GM12878 (cell line): Measurements from ENCODE around the gene KHNYN. TPM values are rescaled to one million over a fixed set of nuclear protein-coding genes. Genes with fewer than 3 reads are reported as not detected.

Experiments
- BCL11A ChIP-seq: IDR thresholded peaks from 2 replicates; pipeline ENCODE4 v1.6.1; 2011; ENCODE audit warnings: low read depth, low read length
- BCLAF1 ChIP-seq: fragments of 450-650 bp; IDR thresholded peaks from 2 replicates; pipeline ENCODE4 v1.6.1; 2017; ENCODE audit warnings: antibody characterized with exemption, mild to moderate bottlenecking, moderate library complexity
- CBFB ChIP-seq: IDR thresholded peaks from 2 replicates; pipeline ENCODE4 v1.6.1; 2016; ENCODE audit warnings: antibody characterized with exemption, low read depth
- FOS ChIP-seq: IDR thresholded peaks from 3 replicates; pipeline ENCODE4 v1.6.1; 2011; ENCODE audit warnings: borderline replicate concordance; ENCODE audit not compliant: insufficient read length; ENCODE audit errors: extremely low read depth
- JUNB ChIP-seq: IDR thresholded peaks from 2 replicates; pipeline ENCODE4 v1.6.1; 2016; ENCODE audit warnings: antibody characterized with exemption, mild to moderate bottlenecking
- KDM1A ChIP-seq: fragments of 200-600 bp; sonication (generic); IDR thresholded peaks from 2 replicates; pipeline ENCODE4 v1.6.1; 2016; ENCODE audit warnings: borderline replicate concordance
- MEF2A ChIP-seq: IDR thresholded peaks from 2 replicates; pipeline ENCODE4 v1.6.1; 2011; ENCODE audit warnings: low read depth, mild to moderate bottlenecking, low read length, moderate library complexity; ENCODE audit not compliant: insufficient read depth
- MYC ChIP-seq: IDR thresholded peaks from 2 replicates; pipeline ENCODE4 v1.6.1; 2011; ENCODE audit warnings: mild to moderate bottlenecking, low read length, moderate library complexity, inconsistent platforms; ENCODE audit not compliant: insufficient read depth, insufficient replicate concordance, insufficient read length, severe bottlenecking
- RAD21 ChIP-seq: IDR thresholded peaks from 2 replicates; pipeline ENCODE4 v1.6.1; 2011; ENCODE audit warnings: mild to moderate bottlenecking, low read depth, low read length, moderate library complexity; ENCODE audit not compliant: insufficient read depth
- RUNX3 ChIP-seq: IDR thresholded peaks from 2 replicates; pipeline ENCODE4 v1.6.1; 2012; ENCODE audit warnings: low read length, inconsistent platforms
- YBX1 ChIP-seq: fragments of 450-650 bp; IDR thresholded peaks from 2 replicates; pipeline ENCODE4 v1.6.1; 2016; ENCODE audit warnings: antibody characterized with exemption
- polyA plus RNA-seq, 11 experiments: library from polyadenylated mRNA; depleted of rRNA in 4 of 11; unstranded in 6 of 11; stranded (reverse) in 5 of 11; fragments of >200 nt; fragmentation: Nextera tagmentation in 4 of 11; fragmentation: Illumina TruSeq in 1 of 11; extraction: Ambion mirVana in 4 of 11; extraction: Trizol in 1 of 11; gene quantifications; 1 replicate in 1 of 11; 2 replicates in 10 of 11; pipeline versions ENCODE4 v1.2.1 to v1.2.3, GENCODE V29; 2011 to 2016; ENCODE audit warnings: inconsistent platforms in 2 of 11, missing spikeins in 2 of 11, low read depth in 1 of 11
- total RNA-seq, 4 experiments: library from RNA; depleted of rRNA in 3 of 4; stranded (reverse); fragments of >200 nt in 3 of 4; fragmentation: Illumina TruSeq in 1 of 4; extraction: Trizol in 1 of 4; gene quantifications; 2 replicates each; pipeline versions ENCODE4 v1.2.1 to v1.2.3, GENCODE V29; 2013 to 2021
- TF ChIP-seq, protein P1 (sequence below): fragments of 450-650 bp; IDR thresholded peaks from 2 replicates; pipeline ENCODE4 v1.6.1; 2017; ENCODE audit warnings: mild to moderate bottlenecking, moderate library complexity

The KHNYN gene
- total and polyA plus RNA-seq, 10 of the 15 experiments (the other 5 are each of a cell fraction or from before 2014, with no cell fraction given) = 1.4 to 34.7 (median 21.5) TPM

DNA sequence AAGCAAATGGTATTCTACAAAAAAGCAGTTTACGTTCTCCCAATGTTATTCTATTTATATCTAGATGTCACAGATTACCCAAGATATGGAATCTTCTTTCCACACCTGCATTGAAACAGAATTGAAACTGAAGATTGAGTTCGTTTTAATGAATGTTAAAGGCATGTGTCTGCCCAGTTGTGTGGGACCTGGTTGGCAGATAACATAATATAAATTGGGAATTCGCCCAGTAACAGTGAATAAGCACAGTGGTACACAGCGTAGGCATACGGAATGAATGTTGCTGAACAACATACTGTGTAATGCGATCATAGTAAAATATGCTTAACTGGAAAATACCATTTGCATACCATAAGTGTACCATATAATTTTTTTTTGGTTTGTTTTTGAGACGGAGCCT, 4.3 kb downstream of the KHNYN start (continued):
- TF ChIP-seq BCLAF1 (no peak), RUNX3 (no peak), RAD21 (no peak), JUNB (no peak), FOS (no peak), YBX1 (no peak), BCL11A (no peak), MYC (no peak), CBFB (no peak), MEF2A (no peak), KDM1A (no peak)
- TF ChIP-seq, protein P1, sequence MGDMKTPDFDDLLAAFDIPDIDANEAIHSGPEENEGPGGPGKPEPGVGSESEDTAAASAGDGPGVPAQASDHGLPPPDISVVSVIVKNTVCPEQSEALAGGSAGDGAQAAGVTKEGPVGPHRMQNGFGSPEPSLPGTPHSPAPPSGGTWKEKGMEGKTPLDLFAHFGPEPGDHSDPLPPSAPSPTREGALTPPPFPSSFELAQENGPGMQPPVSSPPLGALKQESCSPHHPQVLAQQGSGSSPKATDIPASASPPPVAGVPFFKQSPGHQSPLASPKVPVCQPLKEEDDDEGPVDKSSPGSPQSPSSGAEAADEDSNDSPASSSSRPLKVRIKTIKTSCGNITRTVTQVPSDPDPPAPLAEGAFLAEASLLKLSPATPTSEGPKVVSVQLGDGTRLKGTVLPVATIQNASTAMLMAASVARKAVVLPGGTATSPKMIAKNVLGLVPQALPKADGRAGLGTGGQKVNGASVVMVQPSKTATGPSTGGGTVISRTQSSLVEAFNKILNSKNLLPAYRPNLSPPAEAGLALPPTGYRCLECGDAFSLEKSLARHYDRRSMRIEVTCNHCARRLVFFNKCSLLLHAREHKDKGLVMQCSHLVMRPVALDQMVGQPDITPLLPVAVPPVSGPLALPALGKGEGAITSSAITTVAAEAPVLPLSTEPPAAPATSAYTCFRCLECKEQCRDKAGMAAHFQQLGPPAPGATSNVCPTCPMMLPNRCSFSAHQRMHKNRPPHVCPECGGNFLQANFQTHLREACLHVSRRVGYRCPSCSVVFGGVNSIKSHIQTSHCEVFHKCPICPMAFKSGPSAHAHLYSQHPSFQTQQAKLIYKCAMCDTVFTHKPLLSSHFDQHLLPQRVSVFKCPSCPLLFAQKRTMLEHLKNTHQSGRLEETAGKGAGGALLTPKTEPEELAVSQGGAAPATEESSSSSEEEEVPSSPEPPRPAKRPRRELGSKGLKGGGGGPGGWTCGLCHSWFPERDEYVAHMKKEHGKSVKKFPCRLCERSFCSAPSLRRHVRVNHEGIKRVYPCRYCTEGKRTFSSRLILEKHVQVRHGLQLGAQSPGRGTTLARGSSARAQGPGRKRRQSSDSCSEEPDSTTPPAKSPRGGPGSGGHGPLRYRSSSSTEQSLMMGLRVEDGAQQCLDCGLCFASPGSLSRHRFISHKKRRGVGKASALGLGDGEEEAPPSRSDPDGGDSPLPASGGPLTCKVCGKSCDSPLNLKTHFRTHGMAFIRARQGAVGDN = no peak
- TF ChIP-seq, all 136 proteins: peak for 0
